Natural killer cell (primary cell): ENCODE results near the gene CLNK. TPM values are rescaled to one million over a fixed set of nuclear protein-coding genes. Genes with fewer than 3 reads are reported as not detected.

Experiments used
- ATAC-seq, 3 donors: fragments of 150-1000 bp in 2 of 3; fragments of 200-7000 bp in 1 of 3; cut with Tn5 transposase; 1 replicate in 1 of 3; 2 replicates in 2 of 3; pipeline ENCODE4 v1.10.0; 2021; ENCODE audit warnings: mild to moderate bottlenecking in 2 of 3, moderate library complexity in 2 of 3
- DNase-seq, 2 donors: peaks; one replicate each; pipeline versions ENCODE4 v3.0.0 to v3.0.0-alpha.2; 2013 to 2021; ENCODE audit warnings: mixed read lengths in 1 of 2
- H3K27ac ChIP-seq: one replicate; pipeline ENCODE4 v1.5.1; 2013; ENCODE audit warnings: mild to moderate bottlenecking, low read length
- H3K27me3 ChIP-seq: one replicate; pipeline ENCODE4 v1.6.1; 2013; ENCODE audit warnings: low read length; ENCODE audit not compliant: control insufficient read depth, insufficient read depth
- H3K36me3 ChIP-seq: one replicate; pipeline ENCODE4 v1.6.1; 2013; ENCODE audit warnings: low read length; ENCODE audit not compliant: control insufficient read depth, insufficient read depth
- H3K4me1 ChIP-seq: one replicate; pipeline ENCODE4 v1.6.1; 2013; ENCODE audit warnings: low read length; ENCODE audit not compliant: control insufficient read depth, insufficient read depth
- H3K4me3 ChIP-seq: one replicate; pipeline ENCODE4 v1.5.1; 2013; ENCODE audit warnings: low read length
- H3K9me3 ChIP-seq: one replicate; pipeline ENCODE4 v1.6.1; 2013; ENCODE audit warnings: low read length; ENCODE audit not compliant: control insufficient read depth, insufficient read depth
- H3K27ac Mint-ChIP-seq, 2 donors: one replicate each; pipeline ENCODE4 v1.8.0; 2022; ENCODE audit warnings: mild to moderate bottlenecking in 2 of 2, mixed read lengths in 2 of 2, moderate library complexity in 1 of 2
- H3K27me3 Mint-ChIP-seq, 2 donors: one replicate each; pipeline ENCODE4 v1.8.0; 2022; ENCODE audit warnings: low read depth in 2 of 2, mixed read lengths in 2 of 2
- H3K36me3 Mint-ChIP-seq: one replicate; pipeline ENCODE4 v1.8.0; 2022; ENCODE audit warnings: mixed read lengths
- H3K4me1 Mint-ChIP-seq, 2 donors: one replicate each; pipeline ENCODE4 v1.8.0; 2022; ENCODE audit warnings: mixed read lengths in 2 of 2
- H3K4me3 Mint-ChIP-seq: one replicate; pipeline ENCODE4 v1.8.0; 2022; ENCODE audit warnings: mild to moderate bottlenecking, moderate library complexity, mixed read lengths
- H3K9me3 Mint-ChIP-seq, 2 donors: one replicate each; pipeline ENCODE4 v1.8.0; 2022; ENCODE audit warnings: mixed read lengths in 2 of 2
- CTCF ChIP-seq: fragments of 200-600 bp; IDR thresholded peaks from one replicate; pipeline ENCODE4 v1.8.0; 2022; ENCODE audit warnings: antibody characterized with exemption
- WGBS: methylation state at CpG from one replicate; pipeline ENCODE4 v1.1.7; 2013; ENCODE audit warnings: missing lambda C conversion rate; ENCODE audit not compliant: insufficient coverage; 5-methylcytosine and 5-hydroxymethylcytosine counted together
- intact Hi-C: fragments of 100-400 bp; cut with micrococcal nuclease; formaldehyde crosslinking; loops from one replicate; pipeline ENCODE4 v1.14.2; 2022
- total RNA-seq, 4 donors: library from RNA; stranded (reverse); fragments of 120-200 nt in 1 of 4; gene quantifications; one replicate each; pipeline versions ENCODE4 v1.2.3 to v1.2.4, GENCODE V29; 2013 to 2022

CLNK gene
- total RNA-seq, 3 donors from 2014 or later (not counting 1 experiment from before 2014, with no cell fraction given): 1.00 to 1.1 (median 1.0) TPM

GRCh38 chr4:10730019-10730418 is 45.5 kb upstream of the CLNK start:
- no peak for DNase-seq
- intact Hi-C loops: no loop called here
- no peak overlapping the region for H3K4me3 ChIP-seq

GRCh38 chr4:10729366-10729765 is 44.8 kb upstream of the CLNK start:
- Histone ChIP-seq H3K4me1 (peaks cover 4% of the 10 kb centered on the region), H3K27me3 (no peaks in the 10 kb centered on the region), H3K4me3 (no peak overlapping the region), H3K36me3 (no peaks in the 10 kb centered on the region), H3K27ac (no peak overlapping the region), H3K9me3 (no peaks in the 10 kb centered on the region)
- H3K4me1 Mint-ChIP-seq: peaks cover 23 to 26% of the 10 kb centered on the region in 2 donors
- DNase-seq: no peak
- 28% methylated on average over 1 of the region's 2 CpGs for WGBS
- no peak for ATAC-seq
- H3K36me3 Mint-ChIP-seq: no peaks in the 10 kb centered on the region
- H3K27ac Mint-ChIP-seq: no peak overlapping the region
- H3K4me3 Mint-ChIP-seq: no peak overlapping the region
- intact Hi-C loops: no loop called here
- no peak for TF ChIP-seq CTCF
- H3K9me3 Mint-ChIP-seq: no peaks in the 10 kb centered on the region
- H3K27me3 Mint-ChIP-seq: peaks cover 0 to 2% of the 10 kb centered on the region in 2 donors

More at GRCh38 chr4:10730019-10730418, 45.5 kb upstream of the CLNK start:
- peaks cover 4% of the 10 kb centered on the region for H3K4me1 ChIP-seq
- H3K36me3 Mint-ChIP-seq: no peaks in the 10 kb centered on the region
- H3K27ac ChIP-seq: no peak overlapping the region
- no peak overlapping the region for H3K4me3 Mint-ChIP-seq
- ATAC-seq: no peak
- H3K27me3 ChIP-seq: no peaks in the 10 kb centered on the region
- H3K27me3 Mint-ChIP-seq: peaks cover 0 to 2% of the 10 kb centered on the region in 2 donors
- H3K27ac Mint-ChIP-seq: no peak overlapping the region
- H3K36me3 ChIP-seq: no peaks in the 10 kb centered on the region
- H3K9me3 ChIP-seq: no peaks in the 10 kb centered on the region
- no peak for TF ChIP-seq CTCF
- 75% methylated on average over 4 of the region's 4 CpGs for WGBS
- H3K9me3 Mint-ChIP-seq: no peaks in the 10 kb centered on the region
- H3K4me1 Mint-ChIP-seq: peaks cover 23 to 26% of the 10 kb centered on the region in 2 donors

GRCh38 chr4:10728016-10728415 is 43.4 kb upstream of the CLNK start:
- WGBS: 52% methylated on average over 3 of the region's 4 CpGs
- intact Hi-C loops: no loop called here
- Mint-ChIP-seq H3K27ac (no peak overlapping the region), H3K4me1 (peaks cover 16 to 18% of the 10 kb centered on the region in 2 donors), H3K36me3 (no peaks in the 10 kb centered on the region), H3K27me3 (peaks cover 0 to 2% of the 10 kb centered on the region in 2 donors), H3K9me3 (no peaks in the 10 kb centered on the region), H3K4me3 (no peak overlapping the region)
- peaks cover 2% of the 10 kb centered on the region for H3K4me1 ChIP-seq
- no peaks in the 10 kb centered on the region for H3K27me3 ChIP-seq
- H3K9me3 ChIP-seq: no peaks in the 10 kb centered on the region
- no peak overlapping the region for H3K4me3 ChIP-seq
- DNase-seq (no peak), ATAC-seq (no peak)
- no peak for TF ChIP-seq CTCF
- no peaks in the 10 kb centered on the region for H3K36me3 ChIP-seq
- no peak overlapping the region for H3K27ac ChIP-seq

GRCh38 chr4:10727140-10727880 is 42.7 kb upstream of the CLNK start:
- Histone ChIP-seq H3K9me3 (no peaks in the 10 kb centered on the region), H3K36me3 (no peaks in the 10 kb centered on the region), H3K4me3 (no peak overlapping the region), H3K27me3 (no peaks in the 10 kb centered on the region), H3K4me1 (no peaks in the 10 kb centered on the region), H3K27ac (no peak overlapping the region)
- no peak overlapping the region for H3K4me3 Mint-ChIP-seq
- no peaks in the 10 kb centered on the region for H3K9me3 Mint-ChIP-seq
- intact Hi-C loops: no loop called here
- ATAC-seq (no peak), DNase-seq (no peak)
- 56% methylated on average over 6 of the region's 6 CpGs for WGBS
- H3K4me1 Mint-ChIP-seq: peaks cover 9 to 11% of the 10 kb centered on the region in 2 donors
- no peak for TF ChIP-seq CTCF
- H3K36me3 Mint-ChIP-seq: no peaks in the 10 kb centered on the region
- peaks cover 0 to 2% of the 10 kb centered on the region in 2 donors for H3K27me3 Mint-ChIP-seq
- H3K27ac Mint-ChIP-seq: no peak overlapping the region
